ENCODE measurements around the gene B9D1.
"Not testable (repeated sequence)": the region's sequence is repeated elsewhere in the genome, so short reads cannot be mapped to it uniquely, and the experiment has no call there.

The B9D1 gene

GRCh38 chr17:19357351-19357750 is 5.2 kb downstream of the B9D1 start:
- no peak for DNase-seq

DNA sequence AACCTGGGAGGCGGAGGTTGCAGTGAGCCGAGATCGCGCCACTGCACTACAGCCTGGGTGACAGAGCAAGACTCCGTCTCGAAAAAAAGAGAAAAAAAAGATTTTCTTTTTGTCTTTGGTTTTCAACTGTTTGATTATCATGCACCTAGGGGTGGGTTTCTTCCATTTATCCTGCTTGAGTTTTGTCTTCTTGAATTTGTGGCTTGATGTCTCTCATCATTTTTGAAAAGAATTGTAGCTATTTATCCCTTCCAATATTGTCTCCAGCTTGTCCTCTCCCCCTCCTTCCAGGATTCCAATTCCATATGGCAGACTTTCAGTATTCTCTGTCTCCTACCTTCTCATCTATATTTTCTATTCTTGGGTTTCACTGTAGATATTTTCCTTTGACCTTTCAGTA is 7.8 kb downstream of the B9D1 start:
- no peak for DNase-seq

- DNase-seq = not testable (repeated sequence)
Measured at GRCh38 chr17:19353401-19353800, 9.1 kb downstream of the B9D1 start.

- no peak for DNase-seq
Measured at GRCh38 chr17:19348806-19349205, 13.7 kb downstream of the B9D1 start.

GRCh38 chr17:19348081-19348650 is 14.4 kb downstream of the B9D1 start:
- no peak for DNase-seq

DNA sequence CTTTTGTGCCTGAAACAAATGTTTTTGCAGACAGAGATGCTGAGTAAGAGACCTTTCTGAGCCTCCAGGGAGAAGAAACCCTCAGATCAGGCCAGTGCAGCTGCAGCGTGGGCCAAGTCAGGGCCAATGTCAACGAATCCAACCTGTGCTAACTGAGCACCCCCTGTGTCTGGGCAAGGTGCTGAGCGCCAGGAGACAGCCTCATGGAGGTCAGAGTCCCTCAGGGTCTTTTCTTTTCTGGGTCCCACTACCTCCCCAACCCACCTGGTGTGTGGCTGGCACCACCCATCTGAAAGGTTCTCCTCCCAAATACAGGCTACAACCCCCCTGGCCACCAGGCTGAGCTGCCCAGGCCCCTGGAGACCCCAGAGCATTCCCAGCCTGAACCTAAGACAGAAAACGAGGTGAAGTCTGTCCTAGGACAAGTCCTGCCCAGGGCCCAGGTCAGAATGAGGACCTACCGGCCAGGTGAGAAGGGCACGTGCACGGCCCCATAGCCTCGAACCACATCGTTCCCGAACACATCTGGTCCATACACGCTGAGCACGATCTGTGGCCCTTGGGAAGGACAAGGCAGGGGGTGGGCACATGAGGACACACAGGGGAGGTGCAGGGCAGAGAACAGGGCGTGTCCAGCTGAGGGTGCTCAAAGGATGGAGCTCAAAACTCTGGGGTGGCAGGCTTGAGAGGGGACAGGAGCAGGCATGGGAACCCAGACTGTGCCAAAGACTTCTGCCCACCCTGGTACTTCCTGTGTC is 15.0 kb downstream of the B9D1 start:
- DNase-seq = no peak

DNA sequence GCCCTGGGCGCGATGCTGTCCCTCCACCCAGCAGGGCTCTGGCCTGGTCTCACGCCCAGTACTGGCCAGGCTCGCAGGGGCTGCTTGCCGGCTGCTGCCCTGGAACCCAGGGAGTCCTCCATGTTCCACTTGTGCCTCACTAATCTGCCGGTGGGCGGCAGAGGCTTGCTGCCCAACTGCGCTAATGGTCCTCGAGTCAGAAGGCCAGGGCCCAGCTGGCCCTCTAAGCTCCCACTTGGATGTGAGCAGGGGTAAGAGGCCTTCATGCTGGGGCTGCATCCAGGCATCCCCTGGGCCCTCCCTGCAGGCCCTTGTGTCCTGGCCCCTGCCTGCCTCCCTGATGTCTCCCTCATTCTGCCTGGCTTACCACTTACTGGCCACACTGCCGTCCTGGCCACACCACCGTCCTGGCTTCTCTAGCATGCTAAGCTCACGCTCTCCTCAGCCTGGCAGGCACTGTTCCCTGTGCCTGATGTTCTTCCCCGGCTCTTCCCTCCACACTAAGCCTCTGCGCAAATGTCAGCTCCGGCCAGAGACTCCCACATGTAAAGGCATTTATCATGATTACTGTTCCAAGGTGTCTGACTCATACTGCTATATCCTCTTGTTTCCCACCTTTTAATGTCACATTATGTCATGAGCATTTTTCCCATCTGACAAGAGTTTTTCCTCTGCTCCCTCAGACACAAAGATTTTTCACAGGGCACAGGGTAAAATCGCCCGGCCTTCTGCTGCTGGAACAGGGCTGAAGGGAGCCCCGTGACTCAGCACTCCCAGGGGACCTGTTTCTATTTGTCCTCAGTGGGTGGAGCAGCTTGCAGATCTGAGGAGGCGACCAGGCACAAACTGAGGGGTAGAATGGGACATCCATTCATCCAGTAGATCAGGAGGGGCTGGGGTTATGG is 15.9 kb downstream of the B9D1 start:
- DNase-seq = no peak

- DNase-seq = no peak
Measured at GRCh38 chr17:19345486-19346350, 16.8 kb downstream of the B9D1 start.

- DNase-seq = no peak
Measured at GRCh38 chr17:19345067-19345460, 17.5 kb downstream of the B9D1 start.

- no peak for DNase-seq
Measured at GRCh38 chr17:19344311-19345066, 18.0 kb downstream of the B9D1 start.

GRCh38 chr17:19343671-19344151 is 18.8 kb downstream of the B9D1 start:
- no peak for DNase-seq

- no peak for DNase-seq
Measured at GRCh38 chr17:19343256-19343630, 19.3 kb downstream of the B9D1 start.

GRCh38 chr17:19342611-19343255 is 19.8 kb downstream of the B9D1 start:
- DNase-seq = no peak

- DNase-seq = no peak
Measured at GRCh38 chr17:19341641-19342610, 20.6 kb downstream of the B9D1 start.

DNA sequence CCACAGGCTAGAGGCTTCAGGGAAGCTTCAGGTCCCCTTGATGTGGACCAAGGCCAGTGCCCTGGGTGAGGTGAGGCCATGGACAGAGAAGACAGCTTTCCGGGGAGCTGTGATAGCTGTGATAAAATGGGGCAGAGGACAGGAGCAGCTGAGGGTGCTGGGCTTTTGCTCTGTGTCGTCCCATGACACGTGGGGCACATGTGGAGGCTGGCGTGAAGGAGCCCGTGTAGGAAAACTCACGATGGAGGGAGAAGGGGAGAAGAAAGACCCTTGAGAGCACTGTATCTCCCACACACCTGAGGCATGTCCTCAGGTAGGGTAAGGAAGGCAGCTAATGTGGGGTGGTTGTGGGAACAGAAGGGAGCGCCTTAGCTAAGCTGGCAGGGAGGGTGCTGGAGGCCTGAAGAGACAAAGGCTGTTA is 21.3 kb downstream of the B9D1 start:
- DNase-seq = no peak

- no peak for DNase-seq
Measured at GRCh38 chr17:19339341-19339815, 23.1 kb downstream of the B9D1 start.

GRCh38 chr17:19338031-19338990 is 24.2 kb downstream of the B9D1 start:
- DNase-seq = peak; percentile 70 to 74

- no peak for DNase-seq
Measured at GRCh38 chr17:19337712-19338023, 24.9 kb downstream of the B9D1 start.
